MM.1S (cell line): Measurements from ENCODE around the gene TIMM10.

Experiments
- DNase-seq: peaks from one replicate; pipeline ENCODE4 v3.0.0-alpha.2; 2015
- H2AFZ ChIP-seq: fragments of 300-600 bp; sonication (generic); 2 replicates; pipeline ENCODE4 v1.6.0; 2016; ENCODE audit warnings: antibody characterized with exemption, low read length
- H3F3A ChIP-seq: fragments of 300-600 bp; sonication (generic); 2 replicates; pipeline ENCODE4 v1.6.1; 2016; ENCODE audit warnings: mild to moderate bottlenecking, antibody characterized with exemption, low read length, moderate library complexity, mixed read lengths; ENCODE audit not compliant: insufficient read depth
- H3K27ac ChIP-seq: fragments of 300-600 bp; sonication (generic); 2 replicates; pipeline ENCODE4 v1.5.1; 2016; ENCODE audit warnings: mild to moderate bottlenecking, low read length
- H3K27me3 ChIP-seq: fragments of 300-600 bp; sonication (generic); replicated peaks from 2 replicates; pipeline ENCODE4 v1.6.0; 2016; ENCODE audit warnings: low read length; ENCODE audit not compliant: insufficient read depth
- H3K36me3 ChIP-seq: fragments of 300-600 bp; sonication (generic); replicated peaks from 2 replicates; pipeline ENCODE4 v1.6.1; 2016; ENCODE audit warnings: mild to moderate bottlenecking, low read length, mixed read lengths; ENCODE audit not compliant: insufficient read depth
- H3K4me1 ChIP-seq: fragments of 300-600 bp; sonication (generic); 2 replicates; pipeline ENCODE4 v1.6.1; 2016; ENCODE audit warnings: low read length, mixed read lengths
- H3K4me2 ChIP-seq: fragments of 300-600 bp; sonication (generic); 2 replicates; pipeline ENCODE4 v1.6.0; 2016; ENCODE audit warnings: low read depth, low read length
- H3K4me3 ChIP-seq: fragments of 300-600 bp; sonication (generic); 2 replicates; pipeline ENCODE4 v1.5.1; 2016; ENCODE audit warnings: low read length, mixed read lengths
- H3K79me2 ChIP-seq: fragments of 300-600 bp; sonication (generic); 2 replicates; pipeline ENCODE4 v1.6.1; 2016; ENCODE audit warnings: mixed run types, low read length, mixed read lengths
- H3K9ac ChIP-seq: fragments of 300-600 bp; sonication (generic); 2 replicates; pipeline ENCODE4 v1.6.1; 2016; ENCODE audit warnings: low read length, mixed read lengths
- H3K9me2 ChIP-seq: fragments of 300-600 bp; sonication (generic); replicated peaks from 2 replicates; pipeline ENCODE4 v1.6.1; 2016; ENCODE audit warnings: mild to moderate bottlenecking, low read length, mixed read lengths; ENCODE audit not compliant: insufficient read depth
- H3K9me3 ChIP-seq: fragments of 300-600 bp; sonication (generic); replicated peaks from 2 replicates; pipeline ENCODE4 v1.6.1; 2016; ENCODE audit warnings: mild to moderate bottlenecking, low read length, mixed read lengths; ENCODE audit not compliant: insufficient read depth
- H4K20me1 ChIP-seq: fragments of 300-600 bp; sonication (generic); 2 replicates; pipeline ENCODE4 v1.6.1; 2016; ENCODE audit warnings: mild to moderate bottlenecking, low read length, moderate library complexity, mixed read lengths; ENCODE audit not compliant: insufficient read depth
- CTCF ChIP-seq: fragments of 300-600 bp; sonication (generic); IDR thresholded peaks from 2 replicates; pipeline ENCODE4 v1.5.1; 2016; ENCODE audit warnings: antibody characterized with exemption, low read length, mixed read lengths
- EZH2 ChIP-seq: fragments of 300-600 bp; sonication (generic); optimal IDR thresholded peaks from 2 replicates; pipeline ENCODE3; 2017; ENCODE audit warnings: low read depth, mild to moderate bottlenecking, antibody characterized with exemption, low read length, mixed read lengths
- EZH2phosphoT487 ChIP-seq: fragments of 300-600 bp; sonication (generic); IDR thresholded peaks from 2 replicates; pipeline ENCODE4 v1.6.1; 2018; ENCODE audit warnings: antibody characterized with exemption, low read length

Gene TIMM10

GRCh38 chr11:57493507-57494503 lies 36.7 kb downstream of the TIMM10 start:
- H3K4me3 ChIP-seq, result no peak overlapping the region
- DNase-seq, result peak; percentile 65
- H3K36me3 ChIP-seq, result no peaks in the 10 kb centered on the region
- no peak for TF ChIP-seq EZH2phosphoT487
- no peak for TF ChIP-seq EZH2
- peak; percentile 94 for TF ChIP-seq CTCF
- H2AFZ ChIP-seq, result peak overlapping the region; percentile 32
- H3K79me2 ChIP-seq, result no peaks in the 10 kb centered on the region
- no peaks in the 10 kb centered on the region for H3K9me2 ChIP-seq
- no peaks in the 10 kb centered on the region for H3F3A ChIP-seq
- H3K9me3 ChIP-seq, result no peaks in the 10 kb centered on the region
- H3K4me1 ChIP-seq, result peaks cover 10% of the 10 kb centered on the region; the same call in 1 of the 2 replicates
- H3K4me2 ChIP-seq, result no peak overlapping the region
- peak overlapping the region; percentile 36; the same call in 1 of the 2 replicates for H3K9ac ChIP-seq
- H3K27ac ChIP-seq, result peak overlapping the region; percentile 35; the same call in 1 of the 2 replicates
- no peaks in the 10 kb centered on the region for H4K20me1 ChIP-seq
- H3K27me3 ChIP-seq, result no peaks in the 10 kb centered on the region

DNA sequence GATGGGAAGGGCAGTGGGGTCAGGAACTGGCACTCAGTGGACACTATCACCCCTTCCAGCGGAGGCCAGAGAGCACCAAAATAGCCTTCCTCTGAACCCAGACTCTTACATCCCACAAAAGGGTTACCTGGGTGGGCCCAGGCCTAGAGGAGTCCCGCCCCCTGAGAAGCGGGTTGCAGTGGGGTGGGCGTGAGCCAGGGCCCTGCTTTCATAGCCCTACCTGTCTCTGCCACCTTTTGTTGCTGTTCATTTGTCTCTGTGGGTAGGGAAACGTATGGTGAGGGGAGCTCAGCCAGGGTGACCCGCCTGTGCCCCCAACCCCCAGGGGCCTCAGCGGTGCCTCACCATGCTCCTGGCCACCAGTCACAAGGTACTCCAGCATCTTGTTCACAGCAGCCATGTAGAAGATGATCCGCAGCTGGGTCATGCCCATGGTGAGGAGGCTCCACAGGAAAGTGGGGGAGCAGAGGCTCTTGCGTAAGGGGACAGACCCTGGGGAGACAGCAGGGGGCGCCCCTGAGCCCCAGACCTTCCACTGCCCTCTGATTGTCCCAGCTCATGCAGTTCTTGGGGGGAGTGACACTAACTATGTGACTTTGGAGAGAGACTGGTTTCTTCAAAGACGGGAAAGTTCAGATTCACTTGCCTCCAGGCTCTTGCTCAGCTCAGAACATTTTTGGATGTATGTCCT lies 39.0 kb downstream of the TIMM10 start:
- no peak overlapping the region for H3K9ac ChIP-seq
- H3K27ac ChIP-seq, result no peak overlapping the region
- H2AFZ ChIP-seq, result no peak overlapping the region
- H3K4me1 ChIP-seq, result peaks cover 20% of the 10 kb centered on the region; the same call in 1 of the 2 replicates
- no peak overlapping the region for H3K4me3 ChIP-seq
- DNase-seq, result no peak
- no peaks in the 10 kb centered on the region for H3K36me3 ChIP-seq
- H3K4me2 ChIP-seq, result no peak overlapping the region
- H4K20me1 ChIP-seq, result no peaks in the 10 kb centered on the region
- H3K9me2 ChIP-seq, result no peaks in the 10 kb centered on the region
- TF ChIP-seq CTCF (peak; percentile 73), EZH2phosphoT487 (no peak), EZH2 (no peak)
- no peaks in the 10 kb centered on the region for H3F3A ChIP-seq
- H3K9me3 ChIP-seq, result no peaks in the 10 kb centered on the region
- H3K79me2 ChIP-seq, result no peaks in the 10 kb centered on the region
- no peaks in the 10 kb centered on the region for H3K27me3 ChIP-seq

GRCh38 chr11:57490456-57491248 lies 39.9 kb downstream of the TIMM10 start:
- Histone ChIP-seq H3K4me3 (no peak overlapping the region), H4K20me1 (no peaks in the 10 kb centered on the region), H2AFZ (no peak overlapping the region), H3F3A (no peaks in the 10 kb centered on the region), H3K4me1 (peaks cover 20% of the 10 kb centered on the region; the same call in 1 of the 2 replicates), H3K36me3 (no peaks in the 10 kb centered on the region), H3K4me2 (no peak overlapping the region), H3K27ac (no peak overlapping the region), H3K9me3 (no peaks in the 10 kb centered on the region), H3K9ac (no peak overlapping the region), H3K27me3 (no peaks in the 10 kb centered on the region), H3K9me2 (no peaks in the 10 kb centered on the region), H3K79me2 (no peaks in the 10 kb centered on the region)
- TF ChIP-seq CTCF, result no peak
- TF ChIP-seq EZH2phosphoT487, result no peak
- TF ChIP-seq EZH2, result no peak
- no peak for DNase-seq
